Jurkat, Clone E6-1 (cell line): ENCODE data around the gene BCAS4.
"Not testable (repeated sequence)": the region's sequence is repeated elsewhere in the genome, so short reads cannot be mapped to it uniquely, and the experiment has no call there.

ENCODE experiments used
- DNase-seq: peaks from one replicate; pipeline ENCODE4 v3.0.0-alpha.2; 2011; ENCODE audit warnings: low read depth, low spot score
- H3K4me3 ChIP-seq: 2 replicates; pipeline ENCODE4 v1.5.1; 2011; ENCODE audit warnings: mild to moderate bottlenecking, low read length, control low read depth, moderate library complexity

Gene BCAS4

DNA sequence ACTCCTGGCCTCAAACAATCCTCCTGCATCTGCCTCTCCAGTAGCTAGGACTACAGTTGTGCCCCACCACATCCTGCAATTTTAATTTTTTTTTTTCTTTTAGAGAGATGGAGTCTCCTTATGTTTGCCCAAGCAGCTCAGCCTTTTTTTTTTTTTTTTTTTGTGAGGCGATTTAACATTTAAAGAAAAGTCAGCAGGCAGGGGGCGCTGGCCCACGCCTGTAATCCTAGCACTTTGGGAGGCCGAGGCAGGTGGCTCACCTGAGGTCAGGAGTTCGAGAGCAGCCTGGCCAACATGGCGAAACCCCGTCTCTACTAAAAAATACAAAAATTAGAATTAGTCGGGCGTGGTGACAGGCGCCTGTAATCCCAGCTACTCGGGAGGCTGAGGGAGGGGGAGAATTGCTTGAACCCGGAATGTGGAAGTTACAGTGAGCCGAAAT lies 1.3 kb upstream of the BCAS4 start:
- DNase-seq: peak; percentile 32
- H3K4me3 ChIP-seq: not testable (repeated sequence)

DNA sequence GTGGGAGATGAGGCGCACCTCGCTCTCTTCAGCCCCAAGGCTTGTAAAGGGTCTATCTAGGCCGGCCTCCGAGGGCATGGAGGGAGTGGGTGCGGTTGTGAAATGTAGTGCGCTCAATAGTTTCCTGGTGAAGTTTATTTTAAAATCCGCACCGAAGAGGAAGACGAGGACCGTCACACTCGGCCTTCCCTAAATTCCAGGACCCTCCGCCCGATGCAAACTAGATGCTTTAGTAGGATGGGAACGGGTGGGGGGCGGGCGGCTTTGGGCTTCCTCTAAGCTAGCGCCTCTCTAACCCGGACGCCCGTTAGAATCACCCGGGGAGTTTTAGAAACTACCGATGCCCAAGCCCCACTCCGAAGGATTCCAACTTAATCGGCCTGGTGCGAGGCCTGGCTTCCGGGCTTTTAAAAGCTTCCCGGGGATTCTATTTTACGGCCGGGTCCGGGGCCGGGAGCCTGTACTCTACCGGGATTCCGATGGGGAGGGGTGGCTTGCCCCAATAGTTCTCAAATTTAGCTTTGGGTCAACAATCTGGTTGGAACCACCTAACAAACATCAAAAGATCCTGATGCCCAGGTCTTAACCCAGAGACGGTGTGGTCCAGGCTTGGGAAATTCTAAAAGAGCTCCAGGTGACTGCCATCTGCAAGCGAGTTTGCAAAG lies 548 bp upstream of the BCAS4 start:
- H3K4me3 ChIP-seq: peak overlapping the region; percentile 27
- no peak for DNase-seq

DNA sequence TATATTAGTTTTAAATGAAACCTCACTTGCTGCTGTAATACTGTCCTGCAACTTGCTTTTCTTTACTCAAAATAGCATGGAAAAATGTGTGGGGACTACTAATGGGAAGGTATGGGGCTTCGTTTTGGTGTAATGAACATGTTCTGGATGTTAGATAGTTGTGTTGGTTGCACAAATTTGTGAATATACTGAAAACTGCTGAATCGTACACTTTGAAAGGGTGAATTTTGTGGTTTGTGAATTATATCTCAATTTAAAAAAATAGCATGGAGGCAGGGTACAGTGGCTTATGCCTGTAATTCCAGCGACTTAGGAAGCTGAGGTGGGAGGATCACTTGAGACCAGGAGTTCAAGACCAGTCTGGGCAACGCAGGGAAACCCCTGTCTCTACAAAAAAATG lies 2.3 kb downstream of the BCAS4 start:
- no peak overlapping the region for H3K4me3 ChIP-seq
- no peak for DNase-seq

DNA sequence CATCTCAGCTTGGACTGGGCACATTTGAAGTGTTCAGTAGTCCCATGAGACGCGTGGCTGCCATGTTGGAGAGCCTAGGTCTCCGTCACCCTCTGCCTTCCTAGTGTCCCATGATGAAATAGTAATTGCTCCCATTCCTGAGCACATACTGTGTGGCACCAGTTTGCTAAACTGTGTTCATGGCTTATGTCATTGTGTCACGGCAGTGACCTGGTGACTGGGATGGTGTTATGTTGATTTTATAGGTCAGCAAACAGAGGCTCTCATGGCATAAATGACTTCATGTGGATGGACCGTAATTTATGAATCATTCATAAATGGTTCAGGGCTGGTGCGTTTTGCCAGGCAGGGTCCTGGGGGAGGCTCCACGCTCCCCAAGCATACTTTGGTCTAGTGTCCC lies 3.8 kb downstream of the BCAS4 start:
- H3K4me3 ChIP-seq: no peak overlapping the region
- DNase-seq: no peak

DNA sequence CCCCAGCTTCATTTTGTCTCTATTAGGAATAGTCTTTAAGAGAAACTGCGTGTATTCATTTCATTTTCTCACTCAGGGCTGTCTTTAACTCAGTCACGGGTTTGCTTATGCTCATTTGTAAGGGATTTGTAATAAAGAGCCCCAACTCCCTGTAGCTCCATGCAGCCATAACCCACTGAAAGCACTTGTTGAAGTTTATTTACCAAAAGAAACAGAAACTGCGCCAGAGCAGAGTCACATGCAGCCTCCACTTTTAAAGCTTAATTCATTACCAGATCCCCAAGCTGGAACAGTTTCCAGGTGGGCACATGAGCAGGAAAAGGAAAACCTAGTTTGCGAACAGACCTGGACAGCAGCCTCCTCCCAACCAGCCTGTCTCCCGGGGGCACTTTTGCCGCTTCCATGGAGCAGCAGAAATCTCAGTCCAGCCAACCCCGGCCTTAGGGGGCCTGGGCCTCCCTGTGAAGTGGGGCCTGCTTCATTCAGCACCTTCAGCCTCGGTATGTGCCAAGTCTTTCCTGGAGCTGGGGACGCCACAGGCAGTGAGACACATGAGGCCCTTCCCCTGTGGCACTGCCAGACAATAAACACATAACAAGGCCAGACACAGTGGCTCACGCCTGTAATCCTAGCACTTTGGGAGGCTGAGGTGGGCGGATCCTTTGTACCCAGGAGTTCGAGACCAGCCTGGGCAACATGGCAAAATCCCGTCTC lies 4.5 kb downstream of the BCAS4 start:
- no peak overlapping the region for H3K4me3 ChIP-seq
- no peak for DNase-seq

DNA sequence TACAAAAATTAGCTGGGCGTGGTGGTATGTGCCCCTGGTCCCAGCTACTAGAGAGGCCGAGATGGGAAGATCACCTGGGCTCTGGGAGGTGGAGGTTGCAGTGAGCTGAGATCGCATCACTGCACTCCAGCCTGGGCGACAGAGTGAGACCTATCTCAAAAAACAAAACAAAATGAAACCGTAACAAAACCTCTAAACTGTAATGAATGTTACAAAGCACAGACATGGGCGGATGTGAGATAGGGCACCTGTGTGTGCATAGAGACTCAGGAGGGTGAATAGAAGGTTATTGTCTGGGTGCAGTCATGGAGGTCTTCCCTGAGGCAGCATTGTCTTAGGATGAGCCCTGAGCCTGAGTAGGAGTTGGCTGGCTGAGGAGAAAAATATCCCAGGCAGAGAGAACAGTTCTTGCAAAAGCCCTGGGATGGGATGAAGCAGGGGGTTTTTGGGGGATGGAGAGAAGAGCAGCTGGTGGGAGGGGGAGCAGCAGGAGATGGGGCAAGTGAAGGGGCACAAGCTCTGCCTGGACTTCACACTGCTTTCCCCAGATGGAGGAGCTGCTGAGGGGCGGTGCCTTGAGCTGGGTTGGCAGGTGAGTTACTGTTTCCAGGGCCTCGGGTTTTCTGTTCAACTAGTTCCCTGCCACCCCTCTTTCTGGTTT lies 5.2 kb downstream of the BCAS4 start:
- no peak for DNase-seq
- no peak overlapping the region for H3K4me3 ChIP-seq

DNA sequence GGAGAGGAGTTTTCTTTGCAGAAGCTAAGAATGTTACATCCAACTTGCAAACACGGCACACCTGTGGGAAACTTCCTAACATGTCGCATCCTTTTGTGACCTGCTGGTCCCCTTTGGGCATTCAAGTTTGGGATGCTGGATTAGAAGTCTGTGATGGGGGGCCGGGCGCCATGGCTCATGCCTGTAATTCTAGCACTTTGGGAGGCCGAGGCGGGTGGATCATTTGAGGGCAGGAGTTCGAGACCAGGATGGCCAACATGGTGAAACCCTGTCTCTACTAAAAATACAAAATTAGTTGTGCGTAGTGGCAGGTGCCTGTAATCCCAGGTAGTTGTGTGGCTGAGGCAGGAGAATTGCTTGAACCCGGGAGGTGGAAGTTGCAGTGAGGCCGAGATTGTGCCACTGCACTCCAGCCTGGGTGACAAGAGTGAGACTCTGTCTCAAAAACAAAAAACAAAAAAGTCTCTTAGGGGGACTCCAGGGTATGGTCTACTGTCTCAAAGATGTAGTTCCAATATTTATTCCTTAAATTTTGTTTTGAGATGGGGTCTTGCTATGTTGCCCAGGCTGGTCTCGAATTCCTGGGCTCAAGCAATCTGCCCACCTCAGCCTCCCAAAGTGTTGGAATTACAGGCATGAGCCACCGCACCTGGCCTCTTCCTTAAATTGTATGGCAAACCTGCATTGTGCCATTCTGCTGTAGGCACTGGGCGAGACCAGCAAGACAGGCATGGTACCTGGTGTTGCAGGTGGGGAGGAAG lies 6.3 kb downstream of the BCAS4 start:
- H3K4me3 ChIP-seq, DNase-seq: not testable (repeated sequence)

DNA sequence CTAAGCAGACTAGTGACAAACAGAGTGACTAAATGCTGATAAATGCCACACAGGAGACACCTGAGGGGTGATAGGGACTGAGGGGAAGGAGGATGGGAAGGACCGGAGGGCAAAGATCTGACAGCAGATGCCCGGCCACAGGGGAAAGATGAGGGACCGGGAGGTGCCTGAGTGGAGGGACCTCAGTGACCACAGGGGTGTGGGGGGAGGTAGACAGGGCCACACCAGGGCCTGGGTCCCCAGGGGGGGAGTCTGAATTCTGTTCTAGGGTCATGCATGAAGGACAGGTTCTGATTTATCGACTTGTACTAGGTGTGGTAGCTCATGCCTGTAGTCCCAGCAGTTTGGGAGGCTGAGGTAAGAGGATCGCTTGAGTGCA lies 6.9 kb downstream of the BCAS4 start:
- DNase-seq: no peak
- H3K4me3 ChIP-seq: no peak overlapping the region

DNA sequence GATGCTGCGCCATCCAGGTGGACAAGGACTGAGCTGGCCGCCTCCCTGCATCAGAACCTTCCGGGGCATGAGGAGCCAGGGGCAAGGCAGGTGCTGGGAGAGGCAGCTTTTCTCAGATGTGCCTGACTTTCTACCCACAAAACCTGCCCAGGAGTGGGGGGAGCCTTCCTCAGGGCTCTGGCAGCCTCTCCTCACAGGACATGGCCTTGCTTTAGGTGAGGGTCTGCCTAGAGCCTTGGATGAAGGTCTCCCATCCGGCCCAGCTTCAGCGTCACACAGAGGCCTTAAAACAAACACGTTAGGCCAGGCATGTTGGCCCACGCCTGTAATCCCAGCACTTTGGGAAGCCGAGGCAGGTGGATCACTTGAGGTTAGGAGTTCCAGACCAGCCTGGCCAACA lies 7.4 kb downstream of the BCAS4 start:
- no peak overlapping the region for H3K4me3 ChIP-seq
- DNase-seq: no peak

DNA sequence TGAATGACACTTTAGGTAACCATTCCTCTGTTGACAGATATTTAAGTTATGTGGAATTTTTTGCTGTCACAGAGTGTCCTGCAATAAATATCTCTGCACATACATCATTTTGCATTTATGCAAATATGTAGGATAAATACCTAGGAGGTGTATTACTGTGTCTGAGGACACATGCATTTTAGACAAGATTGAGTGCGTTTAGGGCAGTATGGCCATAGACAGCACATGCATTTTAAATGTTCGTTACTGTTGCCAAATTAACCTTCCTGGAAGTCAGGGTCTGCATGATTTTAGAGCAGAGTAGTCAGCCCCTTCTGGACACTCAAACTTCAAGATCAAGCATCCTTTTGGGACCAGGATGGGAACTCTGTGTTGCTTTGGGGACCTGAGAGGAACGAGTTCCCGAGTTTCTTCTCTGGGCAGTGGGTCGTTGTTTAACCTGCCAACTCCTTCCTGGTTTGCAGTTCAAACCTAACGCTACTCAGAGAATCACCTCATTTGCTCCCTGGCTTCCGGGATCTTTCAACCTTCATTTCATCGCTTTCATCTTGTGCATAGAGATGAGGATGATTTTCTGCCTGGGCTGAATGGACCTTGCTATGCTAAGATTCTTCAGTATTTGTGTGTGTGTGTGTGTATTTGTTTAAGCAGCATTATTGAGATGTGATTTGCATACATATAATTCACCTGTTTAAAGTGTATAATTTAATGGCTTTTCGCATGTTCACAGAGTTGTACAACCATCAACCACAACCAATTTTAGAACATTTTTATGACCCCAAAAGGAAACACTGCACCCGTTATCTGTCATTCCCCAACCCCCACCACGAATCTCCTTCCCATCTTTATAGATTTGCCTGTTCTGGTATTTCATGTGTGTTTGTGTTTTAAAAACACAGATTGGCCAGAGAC lies 9.8 kb downstream of the BCAS4 start:
- H3K4me3 ChIP-seq: no peak overlapping the region
- no peak for DNase-seq

DNA sequence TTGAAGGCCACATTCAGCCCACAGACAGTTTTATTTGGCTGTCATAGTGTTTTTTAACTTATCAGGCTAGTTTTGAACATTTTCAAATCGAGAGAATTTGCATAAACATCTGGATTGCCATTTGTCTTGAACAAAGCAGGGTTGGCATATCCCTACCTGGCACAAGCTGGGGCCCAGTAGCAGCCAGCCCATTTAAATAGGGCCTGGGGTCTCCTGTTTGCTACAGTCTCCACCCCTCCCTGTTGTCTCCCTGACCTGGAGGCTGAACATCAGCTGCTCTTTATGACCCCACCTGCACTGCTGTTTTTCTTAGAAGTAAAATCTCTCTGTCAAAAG lies 10.5 kb downstream of the BCAS4 start:
- no peak for DNase-seq
- no peak overlapping the region for H3K4me3 ChIP-seq

DNA sequence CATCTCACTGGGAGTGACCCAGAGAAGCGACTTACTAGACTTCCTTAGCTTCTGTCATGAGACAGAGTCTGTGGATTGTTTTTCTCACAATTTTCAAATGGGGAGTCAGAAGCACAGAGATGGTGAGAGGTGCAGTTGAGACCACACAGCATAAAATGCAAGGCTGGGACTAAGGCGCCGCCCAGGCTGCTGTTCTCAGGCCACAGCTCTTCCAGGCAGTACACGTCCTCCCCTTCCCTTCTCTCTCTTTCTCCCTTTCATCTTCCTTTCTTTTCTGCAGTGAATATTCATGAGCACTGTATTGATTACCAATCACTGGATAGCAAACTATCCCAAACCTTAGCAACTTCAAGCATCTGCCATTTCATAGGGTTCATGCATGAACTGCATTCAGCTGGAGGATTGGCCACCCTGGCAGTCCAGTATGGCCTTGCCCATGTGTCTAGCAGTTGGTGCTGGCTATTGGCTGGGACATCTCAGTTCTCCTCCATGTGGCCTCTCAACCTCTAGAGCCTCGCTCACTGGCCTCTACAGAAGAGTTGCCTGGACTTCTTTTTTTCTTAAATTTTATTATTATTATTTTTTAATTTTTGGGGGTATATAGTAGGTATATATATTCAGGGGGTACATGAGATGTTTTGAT lies 11.4 kb downstream of the BCAS4 start:
- no peak overlapping the region for H3K4me3 ChIP-seq
- DNase-seq: no peak

DNA sequence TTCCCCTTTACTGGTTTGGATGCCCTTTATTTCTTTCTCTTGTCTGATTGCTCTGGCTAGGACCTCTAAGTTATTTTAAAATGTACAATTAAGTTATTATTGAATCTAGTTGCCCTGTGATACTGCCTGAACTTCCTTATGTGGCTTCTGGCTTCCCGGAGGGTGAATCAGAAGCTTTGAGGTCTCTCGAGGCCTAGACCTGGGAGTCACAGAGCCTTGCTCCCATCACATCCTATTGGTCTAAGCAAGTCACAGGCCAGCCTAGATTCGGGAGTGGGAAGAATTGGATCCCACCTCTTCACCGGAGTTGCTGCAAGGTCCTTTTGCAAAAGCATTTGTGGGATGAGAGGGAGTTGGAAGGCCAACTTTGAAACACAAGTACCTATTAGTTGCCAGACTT lies 15.2 kb downstream of the BCAS4 start:
- no peak overlapping the region for H3K4me3 ChIP-seq
- DNase-seq: no peak

DNA sequence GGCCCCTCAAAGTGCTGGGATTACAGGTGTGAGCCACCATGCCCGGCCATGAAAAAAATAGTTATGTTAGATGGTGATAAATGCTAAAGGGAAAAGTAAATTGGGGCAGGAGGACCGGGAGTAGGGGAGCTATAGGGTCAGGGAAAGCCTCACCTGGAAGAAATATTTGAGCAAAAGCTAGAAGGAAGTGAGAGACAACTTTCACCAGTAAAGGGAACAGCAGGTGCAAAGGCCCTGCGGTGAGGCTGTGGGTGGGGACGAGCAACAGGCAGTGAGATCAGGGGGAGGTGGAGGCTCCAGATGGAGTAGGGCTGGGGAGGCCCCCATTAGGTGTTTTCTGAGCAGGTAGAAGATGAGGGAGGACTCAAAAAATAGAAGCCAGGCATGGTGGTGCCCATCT lies 16.0 kb downstream of the BCAS4 start:
- H3K4me3 ChIP-seq: no peak overlapping the region
- no peak for DNase-seq

DNA sequence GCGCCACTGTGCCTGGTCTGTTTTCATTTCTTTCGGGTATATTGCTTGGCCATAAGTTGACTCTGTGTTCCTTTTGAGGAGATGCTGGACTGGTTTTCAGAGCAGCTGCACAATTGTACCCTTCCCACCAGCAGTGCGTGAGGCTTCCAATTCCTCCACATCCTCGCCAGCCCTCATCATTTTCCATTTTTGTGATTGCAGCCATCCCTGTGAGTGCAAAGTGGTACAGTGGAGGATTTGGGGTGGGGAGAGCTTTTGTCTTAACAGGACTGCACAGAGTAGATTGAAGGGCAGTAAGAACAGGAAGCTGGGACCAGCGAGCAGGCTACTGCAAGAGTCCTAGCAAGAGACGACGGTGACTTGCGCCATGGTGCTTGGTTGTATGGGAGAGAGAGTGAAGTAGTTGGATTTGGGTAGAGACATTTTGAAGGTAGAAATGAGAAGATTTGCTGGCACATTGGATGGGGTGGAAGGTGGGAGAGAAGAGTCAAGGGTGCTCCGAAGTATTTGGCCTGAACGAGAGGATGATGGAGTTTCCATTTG lies 18.3 kb downstream of the BCAS4 start:
- H3K4me3 ChIP-seq: no peak overlapping the region
- no peak for DNase-seq

DNA sequence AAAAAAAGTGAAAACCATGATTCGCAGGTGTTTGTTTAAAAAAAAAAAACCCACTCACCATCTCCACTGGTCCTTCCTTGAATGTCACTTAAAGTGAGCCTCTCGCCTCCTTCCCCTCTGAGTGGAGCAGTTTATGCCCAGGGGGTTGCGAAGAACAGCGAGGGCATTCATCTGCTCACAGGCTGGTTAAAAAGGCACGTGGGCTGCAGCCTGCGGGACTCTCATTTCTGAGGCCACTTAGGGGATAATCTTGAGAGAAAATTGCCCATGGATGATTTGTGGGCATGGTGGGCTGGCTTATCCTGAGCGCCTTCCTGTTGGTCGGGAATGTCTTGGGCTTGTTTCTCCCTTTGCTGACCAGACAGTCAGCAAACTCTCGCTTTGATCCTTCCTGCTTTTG lies 18.9 kb downstream of the BCAS4 start:
- no peak for DNase-seq
- H3K4me3 ChIP-seq: no peak overlapping the region

DNA sequence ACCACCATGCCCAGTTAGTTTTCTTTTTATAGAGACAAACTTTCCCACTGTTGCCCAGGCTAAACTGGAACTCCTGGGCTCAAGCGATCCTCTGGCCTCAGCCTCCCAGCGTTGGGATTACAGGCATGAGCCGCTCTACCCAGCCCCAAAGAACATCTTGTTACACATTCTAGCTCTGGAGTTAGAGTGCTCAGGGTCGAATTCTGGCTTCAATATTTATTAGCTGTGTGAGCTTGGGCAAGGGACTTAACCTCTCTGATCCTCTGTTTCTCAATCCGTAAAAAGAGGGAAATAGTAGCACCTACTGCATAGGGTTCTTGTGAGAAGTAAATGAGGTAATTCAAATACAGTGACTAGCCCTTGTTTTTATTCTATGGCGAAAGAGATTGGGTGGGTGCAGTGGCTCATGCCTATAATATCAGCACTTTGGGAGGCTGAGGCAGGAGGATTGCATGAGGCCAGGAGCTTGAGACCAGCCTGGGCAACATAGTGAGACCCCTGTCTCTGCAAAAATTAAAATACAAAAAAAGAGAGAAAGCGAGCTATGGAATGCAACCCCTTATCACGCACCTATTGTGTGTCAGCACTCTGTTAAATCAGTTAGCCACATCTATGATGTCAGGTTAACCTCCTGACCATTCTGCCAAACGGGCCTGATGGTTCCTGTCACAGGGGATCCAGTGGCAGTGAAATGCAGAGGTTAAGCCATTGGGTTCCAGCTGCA lies 19.7 kb downstream of the BCAS4 start:
- H3K4me3 ChIP-seq: no peak overlapping the region
- DNase-seq: no peak
